SK-N-SH treated with all-trans-retinoic acid at 6 μM for 48 hours (cell line): ENCODE results near the gene MYRF.

Experiments
- ARNTL ChIP-seq: fragments of 450-650 bp; formaldehyde crosslinking; IDR thresholded peaks from 2 replicates; pipeline ENCODE4 v1.5.0; 2020; ENCODE audit warnings: low read depth, mild to moderate bottlenecking, moderate library complexity, borderline replicate concordance
- BACH2 ChIP-seq: fragments of 250-450 bp; sonication (Bioruptor Pico); IDR thresholded peaks from 2 replicates; pipeline ENCODE4 v1.9.0; 2021; ENCODE audit warnings: mild to moderate bottlenecking, borderline replicate concordance
- CSDC2 ChIP-seq: fragments of 250-450 bp; sonication (Bioruptor Pico); IDR thresholded peaks from 2 replicates; pipeline ENCODE4 v1.5.0; 2020; ENCODE audit warnings: mild to moderate bottlenecking, moderate library complexity
- ESRRG ChIP-seq: fragments of 250-450 bp; sonication (Bioruptor Pico); IDR thresholded peaks from 2 replicates; pipeline ENCODE4 v1.6.1; 2021; ENCODE audit warnings: mild to moderate bottlenecking
- GLIS3 ChIP-seq: fragments of 250-450 bp; sonication (Bioruptor Pico); IDR thresholded peaks from 2 replicates; pipeline ENCODE4 v1.5.0; 2020; ENCODE audit warnings: mild to moderate bottlenecking, moderate library complexity
- PATZ1 ChIP-seq: fragments of 250-450 bp; sonication (Bioruptor Pico); IDR thresholded peaks from 2 replicates; pipeline ENCODE4 v1.8.0; 2020; ENCODE audit warnings: mild to moderate bottlenecking, moderate library complexity, borderline replicate concordance
- RARB ChIP-seq: fragments of 250-450 bp; sonication (Bioruptor Pico); IDR thresholded peaks from 2 replicates; pipeline ENCODE4 v1.8.0; 2021; ENCODE audit warnings: mild to moderate bottlenecking, moderate library complexity
- TCF4 ChIP-seq: fragments of 250-450 bp; sonication (Bioruptor Pico); IDR thresholded peaks from 2 replicates; pipeline ENCODE4 v1.8.0; 2021; ENCODE audit warnings: mild to moderate bottlenecking, moderate library complexity, borderline replicate concordance
- TOX ChIP-seq: fragments of 250-450 bp; sonication (Bioruptor Pico); IDR thresholded peaks from 2 replicates; pipeline ENCODE4 v1.8.0; 2021; ENCODE audit warnings: mild to moderate bottlenecking, moderate library complexity, borderline replicate concordance
- TSHZ2 ChIP-seq: fragments of 250-450 bp; sonication (Bioruptor Pico); IDR thresholded peaks from 2 replicates; pipeline ENCODE4 v1.5.0; 2020; ENCODE audit warnings: mild to moderate bottlenecking, moderate library complexity
- ZFP3 ChIP-seq: fragments of 250-450 bp; sonication (Bioruptor Pico); IDR thresholded peaks from 2 replicates; pipeline ENCODE4 v1.5.0; 2020; ENCODE audit warnings: mild to moderate bottlenecking, moderate library complexity
- ZFP30 ChIP-seq: fragments of 450-650 bp; formaldehyde crosslinking; IDR thresholded peaks from 2 replicates; pipeline ENCODE4 v1.5.0; 2022; ENCODE audit warnings: mild to moderate bottlenecking, moderate library complexity
- ZNF70 ChIP-seq: fragments of 450-650 bp; formaldehyde crosslinking; IDR thresholded peaks from 2 replicates; pipeline ENCODE4 v1.5.0; 2020; ENCODE audit warnings: mild to moderate bottlenecking, moderate library complexity

- TF ChIP-seq TOX (CRISPR knock-in tag) (no peak), PATZ1 (CRISPR knock-in tag) (no peak), RARB (no peak), CSDC2 (CRISPR knock-in tag) (no peak), ESRRG (CRISPR knock-in tag) (no peak), ZFP30 (CRISPR knock-in tag) (no peak), BACH2 (CRISPR knock-in tag) (no peak), TSHZ2 (CRISPR knock-in tag) (no peak), GLIS3 (CRISPR knock-in tag) (no peak), ARNTL (CRISPR knock-in tag) (no peak), ZFP3 (no peak), TCF4 (CRISPR knock-in tag) (no peak), ZNF70 (CRISPR knock-in tag) (no peak)
Observed at GRCh38 chr11:61718621-61719302, 33.7 kb upstream of the MYRF start.
